ENCODE measurements around the gene ACSL1. TPM values are rescaled to one million over a fixed set of nuclear protein-coding genes. Genes with fewer than 3 reads are reported as not detected.

Gene ACSL1
- total RNA-seq, 1 donor from 2014 or later, result 321 TPM

DNA sequence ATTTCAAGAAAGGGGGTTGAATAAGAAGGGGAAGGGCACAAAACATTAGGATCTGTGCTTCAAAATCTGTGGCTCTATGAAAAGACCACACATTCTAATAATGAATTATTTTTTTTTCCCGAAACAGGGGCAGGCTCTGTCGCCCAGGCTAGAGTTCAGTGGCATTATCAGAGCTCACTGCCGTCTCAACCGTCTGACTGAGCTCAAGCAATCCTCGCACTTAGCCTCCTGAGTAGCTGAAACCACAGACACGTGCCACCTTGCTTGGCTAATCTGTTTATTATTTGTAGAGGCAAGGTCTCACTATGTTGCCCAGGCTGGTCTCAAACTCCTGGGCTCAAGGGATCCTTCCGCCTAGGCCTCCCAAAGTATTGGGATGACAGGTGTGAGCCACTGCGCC lies 33.4 kb downstream of the ACSL1 start:
- TF ChIP-seq, protein P1, sequence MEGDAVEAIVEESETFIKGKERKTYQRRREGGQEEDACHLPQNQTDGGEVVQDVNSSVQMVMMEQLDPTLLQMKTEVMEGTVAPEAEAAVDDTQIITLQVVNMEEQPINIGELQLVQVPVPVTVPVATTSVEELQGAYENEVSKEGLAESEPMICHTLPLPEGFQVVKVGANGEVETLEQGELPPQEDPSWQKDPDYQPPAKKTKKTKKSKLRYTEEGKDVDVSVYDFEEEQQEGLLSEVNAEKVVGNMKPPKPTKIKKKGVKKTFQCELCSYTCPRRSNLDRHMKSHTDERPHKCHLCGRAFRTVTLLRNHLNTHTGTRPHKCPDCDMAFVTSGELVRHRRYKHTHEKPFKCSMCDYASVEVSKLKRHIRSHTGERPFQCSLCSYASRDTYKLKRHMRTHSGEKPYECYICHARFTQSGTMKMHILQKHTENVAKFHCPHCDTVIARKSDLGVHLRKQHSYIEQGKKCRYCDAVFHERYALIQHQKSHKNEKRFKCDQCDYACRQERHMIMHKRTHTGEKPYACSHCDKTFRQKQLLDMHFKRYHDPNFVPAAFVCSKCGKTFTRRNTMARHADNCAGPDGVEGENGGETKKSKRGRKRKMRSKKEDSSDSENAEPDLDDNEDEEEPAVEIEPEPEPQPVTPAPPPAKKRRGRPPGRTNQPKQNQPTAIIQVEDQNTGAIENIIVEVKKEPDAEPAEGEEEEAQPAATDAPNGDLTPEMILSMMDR (IDR thresholded peaks at IDR 0.05), result no peak
- ATAC-seq (peak in 1 of 2 donors; percentile 20), DNase-seq (no peak)
- peaks cover 24% of the 10 kb centered on the region for H3K4me1 ChIP-seq
- intact Hi-C loops (cut with DNase I), result no loop called here
- no peak overlapping the region for H3K27ac ChIP-seq
- no peak overlapping the region for H3K4me3 ChIP-seq
- peaks cover 40% of the 10 kb centered on the region for H3K36me3 ChIP-seq
- no peaks in the 10 kb centered on the region for H3K9me3 ChIP-seq
- no peaks in the 10 kb centered on the region for H3K27me3 ChIP-seq (ENCODE audit: low read depth)

DNA sequence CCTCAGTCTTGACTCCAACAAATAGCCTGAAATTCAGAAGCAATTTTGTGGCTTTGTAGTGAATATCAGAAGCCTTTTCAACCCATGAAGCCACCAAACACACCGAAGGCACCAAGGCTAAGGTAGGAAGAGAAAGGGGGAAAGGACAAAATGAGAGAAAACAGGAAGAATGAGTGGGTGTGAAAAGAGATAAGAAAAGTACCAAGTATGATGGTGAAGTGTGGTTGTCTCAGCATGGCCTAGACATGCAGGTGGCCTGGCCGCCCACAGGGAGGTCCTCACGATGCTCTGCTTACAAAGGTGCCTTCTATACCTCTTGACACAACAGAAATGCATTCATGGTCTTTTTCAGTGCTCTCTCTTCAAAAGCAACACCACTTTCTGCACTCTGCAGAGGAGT lies 34.9 kb downstream of the ACSL1 start:
- Histone ChIP-seq H3K9me3 (no peaks in the 10 kb centered on the region), H3K36me3 (peaks cover 48% of the 10 kb centered on the region), H3K27me3 (ENCODE audit: low read depth) (no peaks in the 10 kb centered on the region), H3K27ac (no peak overlapping the region), H3K4me1 (peaks cover 24% of the 10 kb centered on the region), H3K4me3 (no peak overlapping the region)
- ATAC-seq, result no peak
- DNase-seq, result no peak
- TF ChIP-seq, protein P1 (IDR thresholded peaks at IDR 0.05), result no peak
- intact Hi-C loops (cut with DNase I), result no loop called here

DNA sequence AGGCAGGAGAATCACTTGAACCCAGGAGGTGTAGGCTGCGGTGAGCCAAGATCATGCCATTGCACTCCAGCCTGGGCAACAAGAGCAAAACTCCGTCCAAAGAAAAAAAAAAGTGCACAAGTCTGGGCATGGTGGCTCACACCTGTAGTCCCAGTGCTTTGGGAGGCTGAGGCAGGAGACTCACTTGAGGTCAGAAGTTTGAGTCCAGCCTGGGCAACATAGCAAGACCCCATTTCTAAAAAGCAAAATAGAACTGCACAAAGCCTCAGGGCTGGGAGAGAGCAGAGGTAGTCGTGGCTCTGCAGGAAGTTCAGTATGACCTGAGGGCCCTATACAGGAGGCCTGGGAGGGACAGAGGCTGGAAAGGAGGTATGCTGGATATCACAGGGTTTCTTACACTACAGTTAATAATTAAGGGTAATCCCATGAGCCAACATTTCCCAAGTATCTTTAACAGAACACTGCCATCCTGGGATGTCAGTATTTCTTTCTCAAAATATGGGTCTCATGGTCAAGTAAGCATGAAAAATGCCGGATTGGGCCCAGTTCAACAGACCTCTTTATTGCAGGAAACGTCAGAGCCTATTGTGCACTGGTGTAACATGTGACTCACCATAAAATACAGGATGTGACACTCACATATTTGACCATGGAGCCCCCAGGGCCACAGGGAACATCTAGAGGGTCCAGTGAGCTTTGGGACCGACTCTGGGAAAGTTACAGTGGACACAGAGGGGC lies 37.8 kb downstream of the ACSL1 start:
- no peak for ATAC-seq
- Histone ChIP-seq H3K27me3 (ENCODE audit: low read depth) (no peaks in the 10 kb centered on the region), H3K4me1 (peaks cover 15% of the 10 kb centered on the region), H3K27ac (no peak overlapping the region), H3K36me3 (peaks cover 70% of the 10 kb centered on the region), H3K4me3 (no peak overlapping the region), H3K9me3 (no peaks in the 10 kb centered on the region)
- intact Hi-C loops (cut with DNase I), result no loop called here
- DNase-seq, result no peak
- TF ChIP-seq, protein P1 (IDR thresholded peaks at IDR 0.05), result no peak

DNA sequence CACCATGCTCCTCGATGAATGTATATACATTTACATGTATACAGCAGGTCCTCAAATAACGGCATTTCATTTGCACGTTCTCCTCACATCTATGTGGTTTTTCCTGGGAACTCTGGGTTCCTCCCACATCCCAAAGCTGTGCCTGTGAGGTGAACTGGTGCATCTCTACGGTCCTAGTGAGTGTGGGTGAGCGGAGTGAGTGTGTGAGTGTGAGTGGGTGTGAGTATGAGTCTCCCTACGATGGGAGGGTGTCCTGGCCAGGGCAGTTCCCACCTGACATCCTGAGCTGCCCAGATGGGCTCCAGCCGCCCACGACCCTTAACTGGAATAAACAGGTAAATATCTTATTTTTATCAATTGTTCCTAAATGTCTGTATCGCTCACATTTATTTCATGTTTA lies 40.0 kb downstream of the ACSL1 start:
- peaks cover 78% of the 10 kb centered on the region for H3K36me3 ChIP-seq
- H3K4me3 ChIP-seq, result no peak overlapping the region
- DNase-seq (no peak), ATAC-seq (no peak)
- no peaks in the 10 kb centered on the region for H3K9me3 ChIP-seq
- intact Hi-C loops (cut with DNase I), result no loop called here
- no peaks in the 10 kb centered on the region for H3K4me1 ChIP-seq
- TF ChIP-seq, protein P1 (IDR thresholded peaks at IDR 0.05), result no peak
- H3K27me3 ChIP-seq (ENCODE audit: low read depth), result no peaks in the 10 kb centered on the region
- no peak overlapping the region for H3K27ac ChIP-seq

DNA sequence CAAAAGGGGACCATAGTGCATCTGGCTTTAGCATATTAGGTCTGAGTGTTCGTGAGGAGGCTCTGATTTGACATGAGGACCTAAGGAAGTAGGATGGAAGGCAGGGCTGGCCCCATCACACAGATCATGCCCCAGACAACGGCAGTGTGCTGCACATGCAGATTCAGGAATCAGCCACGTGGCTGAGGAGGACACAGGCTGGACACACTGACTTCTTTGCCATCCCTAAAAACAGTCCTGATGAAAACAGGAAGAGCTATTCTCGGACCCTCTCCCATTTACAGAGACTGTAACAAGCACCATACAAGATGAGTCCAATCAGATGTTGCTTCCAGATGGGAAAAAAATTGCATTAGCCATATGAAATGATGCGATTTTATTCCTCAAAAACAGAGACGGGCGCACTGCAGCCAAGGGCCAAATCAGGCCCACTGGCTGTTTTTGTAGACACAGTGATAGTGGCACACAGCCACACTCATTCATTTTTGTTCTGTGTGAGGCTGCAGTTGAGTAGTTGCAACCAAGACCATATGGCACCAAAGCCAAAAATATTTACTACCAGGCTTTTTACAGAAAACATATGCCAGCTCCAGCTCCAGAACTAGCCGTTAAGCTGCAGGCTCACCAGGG lies 41.0 kb downstream of the ACSL1 start:
- TF ChIP-seq, protein P1 (IDR thresholded peaks at IDR 0.05), result no peak
- Histone ChIP-seq H3K4me3 (no peak overlapping the region), H3K36me3 (peaks cover 82% of the 10 kb centered on the region), H3K27ac (no peak overlapping the region), H3K27me3 (ENCODE audit: low read depth) (no peaks in the 10 kb centered on the region), H3K4me1 (no peaks in the 10 kb centered on the region), H3K9me3 (no peaks in the 10 kb centered on the region)
- ATAC-seq (no peak), DNase-seq (no peak)
- intact Hi-C loops (cut with DNase I), result no loop called here
